GM12891 (cell line): ENCODE measurements around the gene DDN.

Source experiments
- DNase-seq: peaks from one replicate; pipeline ENCODE4 v3.0.0; 2011; ENCODE audit warnings: low spot score; ENCODE audit not compliant: insufficient read length
- FAIRE-seq: peaks from 2 replicates; lab custom pipeline; 2011; peaks lifted over from hg19 to GRCh38; lab: Jason Lieb, UNC
- PAX5 ChIP-seq: IDR thresholded peaks from 2 replicates; pipeline ENCODE4 v1.6.1; 2011; ENCODE audit warnings: low read length, moderate library complexity, mild to moderate bottlenecking; ENCODE audit not compliant: insufficient read depth, severe bottlenecking
- POLR2A ChIP-seq: IDR thresholded peaks from 2 replicates; pipeline ENCODE4 v1.6.1; 2011; ENCODE audit warnings: low read depth, low read length, control low read depth
- POLR2AphosphoS5 ChIP-seq: IDR thresholded peaks from 2 replicates; pipeline ENCODE4 v1.6.1; 2011; ENCODE audit warnings: low read depth, low read length, control low read depth
- POU2F2 ChIP-seq: IDR thresholded peaks from 2 replicates; pipeline ENCODE4 v1.6.1; 2011; ENCODE audit warnings: low read depth, mild to moderate bottlenecking, control low read depth, low read length, moderate library complexity
- SPI1 ChIP-seq: IDR thresholded peaks from 2 replicates; pipeline ENCODE4 v1.6.1; 2011; ENCODE audit warnings: low read depth, low read length, control low read depth
- TAF1 ChIP-seq: IDR thresholded peaks from 2 replicates; pipeline ENCODE4 v1.6.1; 2011; ENCODE audit warnings: low read depth, low read length, control low read depth

DDN gene

GRCh38 chr12:49017891-49018260 is 18.7 kb upstream of the DDN start:
- DNase-seq, result no peak
- no peak for TF ChIP-seq TAF1
- TF ChIP-seq POLR2AphosphoS5, result no peak
- TF ChIP-seq POU2F2, result no peak
- TF ChIP-seq SPI1, result no peak
- TF ChIP-seq POLR2A, result no peak
- no peak for TF ChIP-seq PAX5
- peak; percentile 79 for FAIRE-seq

DNA sequence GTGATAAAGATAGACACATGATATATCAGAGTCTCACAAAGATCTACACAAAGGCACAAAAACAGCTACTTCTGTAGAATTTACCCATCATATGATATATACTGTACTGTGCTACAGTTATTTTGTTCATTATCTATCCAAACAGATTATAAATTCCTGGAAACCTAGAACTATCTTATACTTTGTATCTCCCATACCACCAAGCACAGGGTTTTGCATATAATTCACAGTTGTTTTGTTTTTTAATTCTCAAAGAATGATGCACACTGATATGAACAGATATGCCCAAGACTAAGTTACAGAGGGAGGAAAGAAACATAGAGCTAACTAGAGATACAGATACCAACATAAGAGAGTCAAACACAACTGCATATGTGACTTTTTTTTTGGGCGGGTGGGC is 16.0 kb upstream of the DDN start:
- no peak for DNase-seq
- no peak for FAIRE-seq
- no peak for TF ChIP-seq POU2F2
- TF ChIP-seq POLR2A, result no peak
- TF ChIP-seq SPI1, result no peak
- no peak for TF ChIP-seq PAX5
- TF ChIP-seq TAF1, result no peak
- TF ChIP-seq POLR2AphosphoS5, result no peak

DNA sequence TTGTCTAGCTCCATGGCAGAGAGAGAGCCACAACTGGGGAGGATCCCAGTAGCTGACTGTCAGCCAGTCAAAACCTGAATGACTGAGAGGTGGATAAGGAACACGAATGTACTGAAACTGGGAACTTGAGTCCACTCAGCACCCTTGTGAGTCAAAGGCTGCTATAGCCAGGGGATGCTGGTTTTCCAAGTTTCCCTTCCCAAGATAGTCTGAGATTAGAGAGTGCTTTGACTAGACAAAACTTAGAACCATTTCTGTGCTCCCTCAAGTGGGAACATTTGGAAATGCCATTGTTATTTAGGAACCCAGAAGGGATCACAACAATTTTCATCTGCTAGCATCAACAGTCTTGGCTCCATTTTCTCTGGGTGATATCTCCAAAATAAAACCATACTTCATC is 15.4 kb upstream of the DDN start:
- DNase-seq (no peak), FAIRE-seq (no peak)
- TF ChIP-seq PAX5, result no peak
- TF ChIP-seq POU2F2, result no peak
- no peak for TF ChIP-seq SPI1
- TF ChIP-seq TAF1, result no peak
- no peak for TF ChIP-seq POLR2AphosphoS5
- no peak for TF ChIP-seq POLR2A

- DNase-seq, result no peak
- no peak for FAIRE-seq
- TF ChIP-seq PAX5, result no peak
- TF ChIP-seq SPI1, result no peak
- TF ChIP-seq POU2F2, result no peak
- TF ChIP-seq POLR2A, result no peak
- no peak for TF ChIP-seq POLR2AphosphoS5
- TF ChIP-seq TAF1, result no peak
These were observed 14.3 kb upstream of the DDN start for GRCh38 chr12:49013428-49013827.

DNA sequence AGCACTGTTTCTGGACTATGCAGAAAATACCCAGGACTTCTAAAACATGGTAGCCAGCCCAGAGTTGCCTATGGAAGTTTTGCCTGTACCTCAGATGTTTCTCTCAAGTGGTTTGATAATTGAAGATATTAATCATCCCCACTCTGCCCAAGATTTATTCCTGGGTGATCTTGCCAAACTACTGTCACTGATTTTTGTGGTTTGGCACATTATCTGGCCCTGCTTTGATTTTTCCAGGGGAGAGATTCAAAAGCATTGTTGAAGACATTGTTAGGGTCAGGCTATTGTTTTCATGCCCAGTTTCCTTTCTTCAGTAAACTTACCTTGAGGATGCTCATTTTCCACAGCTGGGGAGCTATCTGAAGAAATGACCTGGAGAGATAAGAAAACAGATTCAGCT is 13.6 kb upstream of the DDN start:
- TF ChIP-seq POLR2A, result no peak
- no peak for TF ChIP-seq TAF1
- no peak for TF ChIP-seq POLR2AphosphoS5
- TF ChIP-seq SPI1, result no peak
- no peak for TF ChIP-seq PAX5
- no peak for TF ChIP-seq POU2F2
- DNase-seq (no peak), FAIRE-seq (no peak)

DNA sequence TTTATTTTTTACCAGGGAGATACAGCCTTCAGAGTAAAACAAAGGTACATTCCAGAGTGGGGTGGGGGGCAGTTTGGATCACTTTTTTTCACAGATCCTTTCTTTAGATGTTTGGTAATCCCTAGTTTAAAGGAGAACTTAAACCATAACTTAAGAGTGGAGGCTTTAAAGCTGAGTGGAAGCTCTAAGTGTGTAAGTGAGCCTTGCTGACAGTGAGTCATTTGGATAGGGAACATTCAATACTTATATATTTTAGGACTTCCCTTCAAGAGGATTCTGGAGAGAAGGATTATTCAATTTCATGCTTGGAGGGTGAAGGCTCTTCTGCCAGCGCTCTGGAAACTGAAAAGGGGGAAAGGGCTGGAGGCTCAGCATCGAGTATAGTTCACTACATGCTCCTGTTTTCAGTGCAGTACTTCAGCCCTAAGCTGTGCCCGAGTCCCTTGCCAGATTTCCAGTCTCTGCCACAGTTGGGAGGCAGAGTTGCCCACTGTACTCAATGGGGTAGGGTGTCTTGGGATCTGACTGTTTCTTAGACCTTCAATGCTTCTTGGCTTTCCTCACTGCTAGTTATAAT is 11.0 kb upstream of the DDN start:
- FAIRE-seq, result no peak
- no peak for DNase-seq
- no peak for TF ChIP-seq TAF1
- TF ChIP-seq POLR2A, result no peak
- TF ChIP-seq PAX5, result no peak
- TF ChIP-seq SPI1, result no peak
- TF ChIP-seq POLR2AphosphoS5, result no peak
- TF ChIP-seq POU2F2, result no peak

DNA sequence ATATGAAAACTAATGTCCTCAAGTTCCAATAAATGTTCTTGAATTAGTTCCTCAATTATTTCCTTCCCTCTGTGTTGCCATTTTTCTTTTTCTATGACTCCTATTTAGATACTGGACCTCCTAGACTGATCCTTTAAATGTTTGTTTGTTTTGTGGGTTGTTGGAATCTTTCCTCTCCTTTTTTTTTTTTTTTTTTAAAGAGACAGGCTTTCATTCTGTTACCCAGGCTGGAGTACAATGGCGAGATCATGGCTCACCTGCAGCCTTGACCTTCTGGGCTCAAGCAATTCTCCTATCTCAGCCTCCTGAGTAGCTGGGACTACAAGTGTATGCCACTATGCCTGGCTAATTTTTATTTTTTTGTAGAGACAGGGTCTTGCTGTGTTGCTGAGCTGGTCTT is 9.8 kb upstream of the DDN start:
- FAIRE-seq, result no peak
- TF ChIP-seq TAF1 (no peak), SPI1 (no peak), POLR2AphosphoS5 (no peak), PAX5 (no peak), POU2F2 (no peak), POLR2A (no peak)

DNA sequence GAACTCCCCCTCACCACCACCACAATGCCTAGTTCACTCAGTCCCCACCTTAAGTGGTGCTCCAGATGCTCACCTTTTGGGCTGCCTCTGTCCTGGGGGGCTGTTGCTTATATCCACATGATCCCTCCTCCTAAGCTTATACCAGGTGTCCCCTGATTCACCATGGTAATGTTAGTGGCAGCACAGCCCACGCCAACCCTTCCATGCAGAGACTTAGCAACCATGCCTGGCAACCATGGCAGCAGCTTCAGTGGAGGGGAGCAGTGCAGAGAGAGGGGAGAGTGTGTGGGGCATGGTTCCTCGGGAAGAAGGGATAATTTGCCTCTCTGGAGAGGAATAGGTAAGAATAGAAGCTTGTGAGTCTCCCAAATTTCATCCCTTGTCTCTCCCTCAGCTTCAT is 1.2 kb upstream of the DDN start:
- TF ChIP-seq POLR2AphosphoS5 (no peak), PAX5 (no peak), SPI1 (no peak), POLR2A (no peak), TAF1 (no peak), POU2F2 (no peak)
- FAIRE-seq (no peak), DNase-seq (no peak)

More for the DNA sequence above, 9.8 kb upstream of the DDN start:
- no peak for DNase-seq

GRCh38 chr12:48998497-48999353 is 450 bp downstream of the DDN start:
- peak; percentile 71 for FAIRE-seq
- DNase-seq, result no peak
- TF ChIP-seq SPI1, result no peak
- 0 out of 2 replicates have a peak, but pooled peaks have one; percentile 9 for TF ChIP-seq POLR2AphosphoS5

DNA sequence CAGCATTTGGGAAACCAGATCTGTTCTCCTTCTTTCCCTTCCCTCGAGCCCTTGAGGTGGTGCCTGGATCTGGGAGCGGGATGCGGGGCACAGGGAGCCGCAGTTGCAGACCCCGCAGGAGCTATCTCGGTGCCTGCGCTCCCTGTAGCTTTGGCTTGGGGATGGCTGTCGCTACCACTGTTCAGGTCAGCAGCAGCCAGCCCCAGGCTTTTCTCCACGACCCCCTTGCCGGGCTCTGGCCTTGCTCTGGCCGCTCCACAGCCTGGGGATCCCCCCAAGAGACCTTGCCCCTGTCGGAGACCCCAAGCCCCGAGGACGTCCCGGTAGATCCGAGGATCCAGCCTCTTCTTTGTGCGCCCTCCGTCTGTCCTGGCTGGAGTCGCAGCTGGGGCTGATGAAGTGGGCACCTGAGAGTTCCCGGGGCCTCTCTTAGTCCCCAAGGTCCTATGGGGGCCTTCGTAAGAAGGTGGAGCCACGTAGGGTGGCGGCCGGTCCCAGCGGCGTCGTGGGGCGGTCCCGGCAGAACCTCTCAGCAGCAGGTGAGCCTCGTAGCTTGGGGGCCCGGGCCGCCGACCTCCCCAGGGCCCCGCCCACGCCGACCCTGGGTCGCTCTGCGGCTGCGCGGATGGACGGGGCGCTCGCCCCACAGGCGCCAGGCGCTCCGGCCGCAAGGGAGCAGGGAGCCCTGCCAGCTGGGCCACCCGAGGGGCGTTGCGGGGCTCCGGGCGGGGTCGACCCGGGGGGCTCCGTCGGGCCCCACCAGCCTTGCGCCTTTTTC is 1.3 kb downstream of the DDN start:
- no peak for TF ChIP-seq POLR2A
- TF ChIP-seq PAX5, result no peak
- TF ChIP-seq TAF1, result no peak
- TF ChIP-seq POLR2AphosphoS5, result no peak
- no peak for TF ChIP-seq POU2F2
- no peak for TF ChIP-seq SPI1
- FAIRE-seq (peak; percentile 13), DNase-seq (peak; percentile 86)
